DND-41 (cell line): ENCODE results near the gene NMNAT2.

Source experiments
- EZH2 ChIP-seq: IDR thresholded peaks from 3 replicates; pipeline ENCODE4 v1.6.1; 2012; ENCODE audit warnings: borderline replicate concordance, low read depth, mild to moderate bottlenecking, moderate library complexity, low read length, inconsistent platforms; ENCODE audit not compliant: severe bottlenecking
- TF ChIP-seq, protein P1 (sequence below): IDR thresholded peaks from 2 replicates; pipeline ENCODE4 v1.5.1; 2012; ENCODE audit warnings: borderline replicate concordance, low read length, moderate library complexity, mild to moderate bottlenecking; ENCODE audit not compliant: poor library complexity, severe bottlenecking; ENCODE audit errors: extremely low read depth

DNA sequence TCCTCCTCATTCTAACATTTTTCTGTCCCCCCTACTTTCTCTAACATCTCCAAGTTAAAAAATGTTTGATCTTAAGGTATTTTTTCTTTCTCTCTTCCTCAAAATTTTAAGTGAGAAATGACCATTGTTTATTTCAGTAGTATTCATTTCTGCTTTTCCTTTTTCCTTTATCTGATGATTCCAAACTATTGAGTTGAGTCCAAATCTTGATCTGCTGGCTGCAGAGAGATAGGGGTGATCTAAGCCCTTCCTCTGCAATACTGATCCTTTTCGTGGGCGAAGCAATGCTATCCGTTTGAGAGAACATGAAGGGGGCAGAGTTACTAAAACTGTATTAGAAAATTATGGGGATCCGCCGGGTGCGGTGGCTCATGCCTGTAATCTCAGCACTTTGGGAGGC, 516 bp upstream of the NMNAT2 start:
- TF ChIP-seq, protein P1, sequence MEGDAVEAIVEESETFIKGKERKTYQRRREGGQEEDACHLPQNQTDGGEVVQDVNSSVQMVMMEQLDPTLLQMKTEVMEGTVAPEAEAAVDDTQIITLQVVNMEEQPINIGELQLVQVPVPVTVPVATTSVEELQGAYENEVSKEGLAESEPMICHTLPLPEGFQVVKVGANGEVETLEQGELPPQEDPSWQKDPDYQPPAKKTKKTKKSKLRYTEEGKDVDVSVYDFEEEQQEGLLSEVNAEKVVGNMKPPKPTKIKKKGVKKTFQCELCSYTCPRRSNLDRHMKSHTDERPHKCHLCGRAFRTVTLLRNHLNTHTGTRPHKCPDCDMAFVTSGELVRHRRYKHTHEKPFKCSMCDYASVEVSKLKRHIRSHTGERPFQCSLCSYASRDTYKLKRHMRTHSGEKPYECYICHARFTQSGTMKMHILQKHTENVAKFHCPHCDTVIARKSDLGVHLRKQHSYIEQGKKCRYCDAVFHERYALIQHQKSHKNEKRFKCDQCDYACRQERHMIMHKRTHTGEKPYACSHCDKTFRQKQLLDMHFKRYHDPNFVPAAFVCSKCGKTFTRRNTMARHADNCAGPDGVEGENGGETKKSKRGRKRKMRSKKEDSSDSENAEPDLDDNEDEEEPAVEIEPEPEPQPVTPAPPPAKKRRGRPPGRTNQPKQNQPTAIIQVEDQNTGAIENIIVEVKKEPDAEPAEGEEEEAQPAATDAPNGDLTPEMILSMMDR = no peak
- TF ChIP-seq EZH2 = no peak
